Measurements from ENCODE around the gene GCH1.

Gene GCH1

GRCh38 chr14:54794796-54795195, 107.8 kb downstream of the GCH1 start:
- Mint-ChIP-seq H3K27ac (no peak overlapping the region), H3K4me3 (no peak overlapping the region), H3K4me1 (ENCODE audit: low read depth) (no peaks in the 10 kb centered on the region), H3K9me3 (ENCODE audit: low read depth) (no peaks in the 10 kb centered on the region), H3K27me3 (peaks cover 3% of the 10 kb centered on the region), H3K36me3 (peaks cover 9% of the 10 kb centered on the region)

GRCh38 chr14:54794159-54794558, 108.5 kb downstream of the GCH1 start:
- peaks cover 9% of the 10 kb centered on the region for H3K36me3 Mint-ChIP-seq
- H3K4me1 Mint-ChIP-seq (ENCODE audit: low read depth), result no peaks in the 10 kb centered on the region
- H3K27ac Mint-ChIP-seq, result no peak overlapping the region
- H3K4me3 Mint-ChIP-seq, result no peak overlapping the region
- H3K27me3 Mint-ChIP-seq, result peaks cover 2% of the 10 kb centered on the region
- no peaks in the 10 kb centered on the region for H3K9me3 Mint-ChIP-seq (ENCODE audit: low read depth)

- Mint-ChIP-seq H3K4me1 (ENCODE audit: low read depth) (no peaks in the 10 kb centered on the region), H3K9me3 (ENCODE audit: low read depth) (no peaks in the 10 kb centered on the region), H3K4me3 (no peak overlapping the region), H3K36me3 (peaks cover 11% of the 10 kb centered on the region), H3K27me3 (peaks cover 2% of the 10 kb centered on the region), H3K27ac (no peak overlapping the region)
Measured at GRCh38 chr14:54792288-54792687, 110.3 kb downstream of the GCH1 start.
